HG03095 (cell line): ENCODE results near the gene GLT6D1.

ENCODE experiments used
- ATAC-seq: cut with Tn5 transposase; IDR thresholded peaks from one replicate; pipeline ENCODE4 v1.9.1; 2021; ENCODE audit warnings: moderate library complexity; ENCODE audit not compliant: unreplicated experiment

Gene GLT6D1

GRCh38 chr9:135588886-135589595 lies 50.3 kb downstream of the GLT6D1 start:
- no peak for ATAC-seq

DNA sequence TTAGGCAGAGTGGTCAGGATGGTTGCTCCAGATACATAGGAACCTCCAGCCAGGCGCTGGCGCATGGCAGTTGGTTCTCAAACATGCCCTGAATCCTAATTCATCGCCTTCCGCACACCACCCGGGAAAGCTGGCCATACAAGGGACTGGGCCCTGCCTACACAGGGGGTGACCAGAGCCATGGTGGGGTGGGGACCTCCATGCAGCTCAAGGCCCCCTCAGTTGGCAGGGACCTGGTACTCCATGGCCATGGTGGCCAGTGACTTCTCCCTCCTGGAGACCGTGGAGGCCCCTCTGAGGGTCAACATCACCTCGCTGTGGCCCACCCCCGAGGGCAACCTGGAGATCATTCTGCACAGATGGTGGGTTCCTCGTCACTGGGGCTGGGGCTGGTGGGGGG lies 51.0 kb downstream of the GLT6D1 start:
- no peak for ATAC-seq

- no peak for ATAC-seq
These were observed 51.7 kb downstream of the GLT6D1 start for GRCh38 chr9:135587658-135588057.

DNA sequence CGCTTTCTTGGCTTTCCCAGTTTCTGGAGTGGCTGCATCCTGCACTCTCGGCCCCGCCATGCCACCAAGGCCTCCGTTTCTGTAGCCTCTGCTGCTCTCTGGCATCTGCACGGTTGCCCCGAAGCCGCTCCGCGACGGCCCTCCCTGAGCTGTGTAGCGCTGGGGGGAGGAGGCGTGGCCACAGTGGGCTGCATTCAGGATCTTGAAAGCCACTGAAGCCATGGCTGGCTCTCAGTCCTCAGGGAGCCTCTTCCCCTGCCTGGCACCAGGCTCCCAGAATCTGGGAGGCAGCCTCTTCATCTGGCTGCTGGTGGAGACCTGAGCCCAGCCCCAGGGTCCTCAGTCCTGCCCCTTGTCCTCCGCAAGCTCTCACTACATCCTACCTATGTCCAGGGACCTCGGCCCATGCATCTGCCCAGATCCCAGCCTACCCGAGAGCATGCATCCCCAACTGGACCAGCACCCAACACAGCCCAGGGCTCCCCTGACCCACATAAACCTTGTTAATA lies 52.7 kb downstream of the GLT6D1 start:
- ATAC-seq = no peak

GRCh38 chr9:135584934-135585333 lies 54.4 kb downstream of the GLT6D1 start:
- no peak for ATAC-seq

DNA sequence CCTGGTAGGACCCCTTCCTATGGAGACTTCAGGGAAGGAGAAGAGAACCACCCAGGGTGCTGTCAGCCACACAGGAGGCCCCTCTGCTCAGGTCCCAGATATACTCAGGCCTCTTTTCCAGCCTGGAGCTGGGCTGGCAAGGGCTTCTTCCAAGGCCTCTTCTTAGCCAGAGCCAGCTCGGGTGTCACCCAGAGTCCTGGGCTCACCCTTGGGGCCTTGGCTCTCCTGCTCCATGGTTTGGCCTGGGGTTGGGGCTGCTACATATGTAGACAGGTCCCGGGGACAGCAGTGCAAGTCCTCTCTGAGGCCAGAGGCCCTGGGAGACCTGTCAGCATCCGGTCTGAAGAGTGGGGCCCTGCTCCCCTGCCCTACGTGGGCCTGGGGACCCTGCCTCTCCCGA lies 55.0 kb downstream of the GLT6D1 start:
- ATAC-seq = no peak

DNA sequence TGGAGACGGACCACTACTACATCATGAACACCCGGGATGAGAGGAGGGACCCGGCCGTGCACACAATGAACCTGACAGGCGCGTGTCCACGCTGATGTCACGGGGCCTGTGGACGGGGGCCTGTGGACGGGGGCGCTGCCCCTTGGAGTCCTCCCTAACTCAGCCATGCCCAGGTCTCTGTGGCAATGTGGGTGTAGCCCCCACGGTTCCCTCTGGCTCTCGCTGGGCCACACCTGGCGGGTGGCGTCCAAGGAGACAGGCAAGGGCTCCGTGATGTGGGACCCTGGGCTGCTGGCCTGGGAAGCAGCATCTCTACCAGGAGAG lies 55.7 kb downstream of the GLT6D1 start:
- ATAC-seq = no peak

GRCh38 chr9:135582966-135583687 lies 56.2 kb downstream of the GLT6D1 start:
- no peak for ATAC-seq

DNA sequence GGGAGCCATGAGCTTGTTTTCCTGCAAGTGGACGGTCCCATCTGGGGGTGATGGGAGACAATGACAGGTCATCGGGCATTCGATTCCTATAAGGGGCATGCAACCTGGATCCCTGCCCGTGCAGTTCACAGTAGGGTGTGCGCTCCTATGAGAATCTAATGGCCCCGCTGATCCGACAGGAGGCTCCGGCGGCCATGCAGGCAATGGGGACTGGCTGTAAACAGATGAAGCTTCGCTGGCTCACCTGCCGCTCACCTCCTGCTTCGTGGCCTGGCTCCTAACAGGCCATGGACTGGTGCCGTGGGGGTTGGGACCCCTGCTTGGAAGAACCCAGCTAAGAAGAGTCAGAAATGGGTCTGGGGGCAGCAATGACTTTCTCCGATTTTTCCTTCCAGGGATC lies 56.8 kb downstream of the GLT6D1 start:
- no peak for ATAC-seq

- no peak for ATAC-seq
These were observed 57.5 kb downstream of the GLT6D1 start for GRCh38 chr9:135581636-135582426.

DNA sequence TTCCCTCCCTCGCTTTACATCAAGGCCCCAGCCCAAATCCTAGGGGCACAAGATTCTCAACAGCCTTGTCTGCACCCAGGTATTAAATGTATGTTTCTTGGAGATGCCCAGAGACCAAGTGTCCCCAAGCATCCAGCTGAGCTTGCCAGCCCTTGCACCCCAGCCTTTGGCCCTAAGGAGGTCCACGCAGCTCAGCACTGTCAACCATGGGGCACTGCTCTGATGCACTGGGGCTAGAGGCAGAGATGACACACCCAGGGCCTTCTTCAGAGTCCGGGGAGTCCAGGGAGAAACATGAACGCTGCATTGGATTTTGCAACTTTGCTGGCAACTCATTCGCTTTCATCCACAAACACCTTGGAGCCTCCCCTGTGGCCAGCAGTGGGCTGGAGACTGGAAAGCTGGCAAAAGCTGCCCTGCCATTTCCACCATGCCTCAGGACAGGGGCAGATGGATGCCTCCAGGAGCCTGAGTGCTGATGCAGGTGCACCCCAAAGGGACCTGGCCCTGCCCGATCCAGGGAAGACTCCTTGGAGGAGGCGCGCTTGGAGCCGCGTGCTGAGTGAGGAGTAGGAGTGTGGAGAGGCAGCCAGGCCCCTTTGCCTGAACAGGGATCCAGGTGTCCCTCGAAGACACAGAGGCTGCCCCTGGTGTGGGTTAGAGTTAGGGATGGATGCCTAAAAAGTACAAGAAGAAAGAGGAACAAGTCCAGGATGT lies 58.5 kb downstream of the GLT6D1 start:
- no peak for ATAC-seq

- no peak for ATAC-seq
These were observed 59.3 kb downstream of the GLT6D1 start for GRCh38 chr9:135579889-135580660.

- ATAC-seq = no peak
These were observed 60.0 kb downstream of the GLT6D1 start for GRCh38 chr9:135579356-135579755.

- no peak for ATAC-seq
These were observed 62.1 kb downstream of the GLT6D1 start for GRCh38 chr9:135577256-135577655.

- no peak for ATAC-seq
These were observed 63.2 kb downstream of the GLT6D1 start for GRCh38 chr9:135575995-135576631.

DNA sequence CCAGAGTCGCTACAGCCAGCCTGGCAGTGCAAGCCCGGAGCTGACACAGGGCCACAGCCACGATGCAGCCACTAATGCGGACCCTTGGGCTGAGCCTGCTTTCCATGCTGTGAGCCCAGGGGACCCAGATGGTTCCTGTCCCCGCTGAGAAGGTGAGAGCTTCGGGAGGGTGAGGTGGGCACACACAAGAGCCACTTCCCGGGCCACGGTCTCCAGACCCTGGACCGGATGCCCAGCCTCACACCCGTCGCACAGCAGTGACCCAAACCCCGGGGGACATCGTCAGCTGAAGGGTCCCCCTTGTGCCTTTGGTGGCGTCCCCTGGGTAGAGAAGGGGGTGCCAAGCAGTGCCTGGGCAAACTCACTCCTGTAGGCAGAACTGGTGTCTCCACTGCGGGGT lies 64.4 kb downstream of the GLT6D1 start:
- no peak for ATAC-seq

DNA sequence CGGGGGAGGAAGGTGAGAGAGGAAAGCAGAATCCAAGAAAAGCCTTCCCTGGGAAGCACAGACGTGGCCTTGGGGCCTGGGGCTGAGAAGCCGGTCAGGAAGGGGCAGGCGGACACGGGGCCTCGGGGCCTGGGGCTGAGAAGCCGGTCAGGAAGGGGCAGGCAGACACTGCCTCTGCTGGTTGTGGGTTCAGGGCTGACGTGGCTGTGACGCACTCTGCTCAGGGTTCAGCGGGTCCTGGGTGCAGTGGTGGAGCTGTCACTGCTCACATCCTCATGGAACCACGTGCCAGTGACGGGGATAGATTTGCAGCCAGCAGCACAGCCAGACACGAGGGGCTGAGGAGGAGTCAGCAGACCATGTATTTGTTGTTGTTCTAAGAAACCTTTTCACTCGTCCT lies 65.0 kb downstream of the GLT6D1 start:
- ATAC-seq = no peak
